HG02759 (cell line): Measurements from ENCODE around the gene FKBP5.
"Not testable (repeated sequence)": the region's sequence is repeated elsewhere in the genome, so short reads cannot be mapped to it uniquely, and the experiment has no call there.

Experiments used
- ATAC-seq: cut with Tn5 transposase; IDR thresholded peaks from one replicate; pipeline ENCODE4 v1.9.1; 2021; ENCODE audit warnings: mild to moderate bottlenecking, moderate library complexity; ENCODE audit not compliant: unreplicated experiment

The FKBP5 gene

DNA sequence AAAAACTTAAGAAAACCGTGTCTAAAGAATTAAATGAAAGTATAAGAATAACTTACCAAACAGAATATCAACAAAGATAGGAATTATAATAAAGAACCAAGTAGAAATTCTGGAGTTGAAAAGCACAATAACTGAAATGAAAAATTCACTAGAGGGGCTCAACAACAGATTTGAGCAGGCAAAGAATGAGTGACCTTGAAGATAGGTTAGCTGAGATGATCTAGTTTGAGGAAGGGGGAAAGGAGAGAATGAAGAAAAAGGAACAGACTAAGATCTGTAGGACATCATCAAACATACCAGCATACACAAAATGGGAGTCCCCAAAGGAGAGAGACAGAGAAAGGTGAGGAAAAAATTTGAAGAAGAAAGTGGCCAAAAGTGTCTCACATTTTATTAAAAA, 138.3 kb downstream of the FKBP5 start:
- no peak for ATAC-seq

DNA sequence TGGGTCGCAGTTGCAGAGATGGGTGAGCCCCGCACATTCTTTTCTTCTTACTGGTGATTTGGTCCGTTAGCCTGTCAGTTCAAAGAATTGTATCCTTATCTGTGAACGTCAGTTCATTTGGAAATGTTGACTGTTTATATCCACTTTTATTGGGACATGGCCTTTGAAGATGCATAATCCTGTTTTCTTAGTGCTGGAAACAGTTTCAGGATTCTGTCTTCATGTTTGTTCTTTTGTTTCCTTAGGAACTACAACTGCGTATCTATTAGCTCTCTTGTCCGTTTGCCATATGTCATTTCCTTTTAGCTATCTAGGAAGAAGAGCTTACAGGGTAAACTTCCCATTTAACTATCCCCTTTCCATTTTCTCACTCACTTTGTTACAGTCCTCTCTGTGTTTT, 141.0 kb downstream of the FKBP5 start:
- no peak for ATAC-seq

DNA sequence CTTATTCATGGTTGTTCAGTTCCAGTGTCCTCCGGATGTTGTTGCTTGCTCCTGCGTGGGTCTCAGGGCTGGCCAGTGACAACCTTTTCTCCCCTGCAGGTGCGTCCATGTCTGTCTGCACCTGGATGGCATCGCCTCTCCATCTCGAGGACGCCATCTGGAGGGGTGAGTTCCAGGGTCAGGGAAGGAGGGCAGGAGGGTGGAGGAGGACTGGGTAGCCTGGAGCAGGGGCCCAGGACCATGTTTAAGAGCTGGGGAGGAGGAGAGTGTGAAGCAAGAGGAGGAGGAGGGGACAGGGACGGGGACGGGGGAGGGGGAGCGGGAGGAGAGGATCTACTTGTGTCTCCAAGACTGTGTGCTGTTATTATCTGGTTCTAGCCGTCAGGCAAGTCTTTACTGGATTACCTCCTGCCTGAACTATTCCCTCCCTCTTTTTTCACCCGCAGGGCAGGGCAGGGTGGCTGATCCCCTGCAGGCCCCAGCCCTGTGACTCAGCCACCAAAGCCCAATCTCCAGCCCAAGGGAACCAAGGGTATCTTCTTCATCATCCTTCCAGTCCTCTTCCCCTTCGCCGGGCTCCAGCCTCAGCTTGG, 143.8 kb downstream of the FKBP5 start:
- ATAC-seq: no peak

DNA sequence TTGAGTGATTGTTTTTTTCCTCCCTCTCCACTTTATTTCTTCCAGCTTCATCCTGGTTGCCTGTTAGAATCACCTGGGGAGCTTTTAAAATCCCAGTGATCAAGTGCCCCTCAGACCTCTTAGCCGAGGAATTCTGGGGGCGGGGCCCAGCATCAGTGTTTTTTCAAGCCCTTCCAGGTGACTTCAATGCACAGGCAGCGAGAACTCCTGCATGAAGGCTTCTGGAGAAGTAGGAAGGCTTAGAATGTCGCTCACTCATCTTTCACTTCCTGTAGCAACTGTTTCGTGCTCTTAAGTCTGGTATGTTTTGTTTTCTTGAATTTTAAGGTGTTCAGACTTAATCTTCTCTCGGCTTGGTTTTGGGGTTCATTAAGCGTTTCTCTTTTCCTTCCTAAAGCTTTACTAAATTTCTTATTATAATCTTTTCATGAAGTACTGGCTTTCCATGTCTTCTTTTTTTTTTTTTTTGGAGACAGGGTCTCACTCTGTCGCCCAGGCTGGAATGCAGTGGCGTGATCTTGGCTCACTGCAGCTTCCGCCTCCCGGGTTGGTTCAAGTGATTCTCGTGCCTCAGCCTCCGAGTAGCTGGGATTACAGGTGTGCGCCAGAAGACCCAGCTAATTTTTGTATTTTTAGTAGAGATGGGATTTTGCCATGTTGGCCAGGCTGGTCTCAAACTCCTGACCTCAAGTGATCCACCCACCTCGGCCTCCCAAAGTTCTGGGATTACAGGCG, 145.1 kb downstream of the FKBP5 start:
- no peak for ATAC-seq

DNA sequence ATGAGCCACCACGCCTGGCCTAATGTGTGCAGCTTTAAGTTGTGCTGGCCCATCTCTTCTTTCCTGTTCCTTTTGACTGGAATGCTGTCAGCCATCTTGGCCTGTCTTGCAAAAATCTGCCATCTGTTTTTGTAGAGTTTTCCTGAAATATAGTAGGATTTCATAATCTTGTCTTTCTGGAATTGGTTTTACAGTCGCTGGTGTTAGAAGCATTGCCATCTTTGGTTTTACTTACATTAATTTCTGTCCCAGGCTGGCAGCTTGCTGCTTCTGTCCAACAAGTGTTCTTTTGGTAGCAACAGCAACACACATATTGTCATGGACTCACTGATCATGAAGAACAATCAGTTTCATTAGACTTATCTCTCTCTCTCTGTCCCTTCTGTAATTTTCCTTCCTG, 146.9 kb downstream of the FKBP5 start:
- ATAC-seq: no peak

DNA sequence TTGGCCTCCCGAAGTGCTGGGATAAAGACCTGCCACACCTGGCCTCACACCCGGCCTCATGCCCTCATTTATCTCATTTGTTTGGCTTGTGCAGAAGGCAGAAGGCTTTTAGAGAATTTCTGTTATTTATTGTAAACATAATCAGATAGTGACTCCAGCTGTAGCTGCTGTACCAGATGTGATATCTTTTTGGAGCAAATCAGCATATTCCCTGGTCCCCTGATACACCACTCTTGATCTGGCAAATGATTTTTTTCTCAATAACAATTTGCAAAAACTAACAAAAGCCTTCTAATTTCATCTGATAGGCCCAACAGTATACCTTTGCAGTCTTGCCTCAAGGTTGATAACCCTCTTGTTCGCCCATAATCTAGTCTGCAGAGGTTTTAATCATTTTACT, 149.5 kb downstream of the FKBP5 start:
- no peak for ATAC-seq

DNA sequence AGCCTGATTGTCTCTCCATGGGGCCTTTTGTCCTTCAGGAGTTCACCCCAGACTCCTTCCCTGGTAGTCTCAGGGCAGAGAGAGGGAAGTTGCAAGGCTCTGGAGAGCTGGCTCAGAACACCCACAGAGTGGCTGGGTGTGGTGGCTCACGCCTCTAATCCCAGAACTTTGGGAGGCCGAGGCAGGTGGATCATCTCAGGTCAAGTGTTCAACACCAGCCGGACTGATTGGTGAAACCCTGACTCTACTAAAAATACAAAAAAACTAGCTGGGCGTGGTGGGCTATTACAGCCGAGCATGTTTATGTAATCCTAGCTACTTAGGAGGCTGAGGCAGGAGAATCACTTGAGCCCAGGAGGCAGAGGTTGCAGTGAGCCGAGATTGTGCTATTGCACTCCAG, 152.9 kb downstream of the FKBP5 start:
- not testable (repeated sequence) for ATAC-seq

DNA sequence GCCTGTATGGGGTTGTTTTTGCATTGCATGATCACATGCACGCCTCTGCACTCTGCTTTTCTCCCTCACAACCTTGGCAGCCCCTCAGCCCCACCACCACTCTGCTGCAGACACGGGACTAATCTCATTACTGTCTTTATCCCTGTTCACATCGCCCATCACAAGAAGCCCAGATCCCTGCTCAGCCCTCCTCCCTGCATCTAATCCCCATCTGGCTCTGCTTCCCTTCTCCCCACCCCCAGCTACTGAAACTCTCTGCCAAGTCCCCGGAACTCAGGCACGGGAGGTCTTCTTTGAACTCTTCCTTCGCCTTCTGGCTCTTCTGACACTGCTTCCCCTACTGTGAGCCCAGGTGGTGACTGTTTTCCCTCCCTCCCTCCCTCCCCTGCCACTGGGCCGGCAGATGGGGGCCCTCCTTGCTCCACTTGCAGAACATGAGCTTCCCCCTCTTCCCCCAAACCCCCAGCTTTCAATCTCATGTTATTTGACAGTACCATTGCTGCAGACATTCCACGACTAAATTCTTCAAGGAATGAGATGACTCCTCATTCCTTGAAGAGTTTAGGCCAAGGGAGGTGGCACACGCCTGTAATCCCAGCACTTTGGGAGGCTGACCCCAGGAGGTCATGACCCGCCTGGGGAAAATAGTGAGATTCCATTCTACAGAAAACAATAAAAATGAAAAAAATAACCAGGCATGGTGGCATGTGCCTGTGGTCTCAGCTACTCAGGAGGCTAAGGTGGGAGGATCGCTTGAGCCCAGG, 154.1 kb downstream of the FKBP5 start:
- no peak for ATAC-seq

DNA sequence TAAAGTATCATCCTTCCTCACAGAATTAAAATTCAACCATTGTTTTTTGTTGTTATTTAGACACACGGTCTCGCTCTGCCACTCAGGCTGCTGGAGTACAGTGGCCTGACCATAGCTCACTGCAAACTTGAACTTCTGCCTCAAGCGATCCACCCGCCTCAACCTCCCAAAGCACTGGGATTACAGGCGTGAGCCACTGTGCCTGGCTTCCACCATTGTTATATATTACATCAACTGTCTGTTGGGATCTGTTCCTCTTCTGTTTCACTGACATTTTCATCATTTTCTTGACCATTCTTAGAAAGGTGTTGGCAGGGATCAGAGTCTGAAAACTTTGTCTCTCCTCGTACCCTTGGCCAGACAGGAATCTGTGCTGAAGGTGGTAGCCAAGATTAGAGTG, 154.7 kb downstream of the FKBP5 start:
- no peak for ATAC-seq

DNA sequence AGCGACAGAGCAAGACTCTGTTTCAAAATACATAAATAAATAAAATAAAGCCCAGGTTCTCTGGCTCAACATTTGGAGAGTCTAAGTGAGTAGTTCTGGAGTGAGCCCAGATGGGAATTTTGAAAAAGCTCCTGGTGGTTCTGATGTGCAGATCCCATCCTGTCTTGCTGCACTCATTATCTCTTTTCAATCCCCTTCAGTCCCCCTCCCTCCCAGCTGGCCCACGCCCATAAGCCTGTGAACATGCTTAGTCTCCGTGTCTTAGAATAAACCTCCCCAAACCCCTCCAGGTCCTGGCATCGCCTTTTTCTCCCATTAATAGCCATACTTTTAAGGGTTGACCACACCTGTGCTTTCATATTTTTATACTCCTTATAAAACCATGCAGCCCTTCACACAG, 156.6 kb downstream of the FKBP5 start:
- ATAC-seq: no peak

DNA sequence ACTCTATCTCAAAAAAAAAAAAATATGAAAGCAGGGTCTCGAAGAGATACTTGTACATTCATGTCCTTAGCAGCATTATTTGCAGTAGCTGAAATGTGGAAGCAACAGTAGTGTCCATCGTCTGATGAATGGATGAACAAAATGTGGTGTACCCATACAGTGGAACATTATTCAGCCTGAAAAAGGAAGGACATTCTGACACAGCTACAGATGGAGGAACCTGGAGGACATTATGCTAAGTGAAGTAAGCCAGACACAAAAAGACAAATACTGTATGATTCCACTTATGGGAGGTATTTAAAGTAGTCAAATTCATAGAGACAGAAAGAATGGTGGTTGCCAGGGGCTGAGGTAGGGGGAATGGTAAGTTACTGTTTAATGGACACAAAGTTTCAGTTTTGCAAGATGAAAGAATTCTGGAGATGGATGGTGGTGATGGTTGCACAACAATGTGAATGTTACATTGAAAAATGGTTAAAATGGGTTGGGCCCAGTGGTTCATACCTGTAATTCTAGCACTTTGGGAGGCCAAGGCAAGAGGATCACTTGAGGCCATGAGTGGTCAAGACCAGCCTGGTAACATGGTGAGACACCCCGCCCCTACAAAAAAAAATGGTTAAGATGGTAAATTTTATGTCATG, 164.2 kb downstream of the FKBP5 start:
- no peak for ATAC-seq
